ENCODE measurements around the gene RAD9B.

RAD9B gene

GRCh38 chr12:110528277-110528839 is 26.2 kb downstream of the RAD9B start:
- no peak for DNase-seq

GRCh38 chr12:110530511-110530910 is 28.4 kb downstream of the RAD9B start:
- no peak for DNase-seq

- no peak for DNase-seq
Measured at GRCh38 chr12:110531741-110532333, 29.7 kb downstream of the RAD9B start.

- DNase-seq: no peak
Measured at GRCh38 chr12:110532644-110533043, 30.5 kb downstream of the RAD9B start.

GRCh38 chr12:110533607-110534006 is 31.5 kb downstream of the RAD9B start:
- no peak for DNase-seq

- no peak for DNase-seq
Measured at GRCh38 chr12:110534811-110535210, 32.7 kb downstream of the RAD9B start.

- no peak for DNase-seq
Measured at GRCh38 chr12:110536834-110537604, 34.9 kb downstream of the RAD9B start.

- DNase-seq: no peak
Measured at GRCh38 chr12:110537605-110538409, 35.7 kb downstream of the RAD9B start.

- no peak for DNase-seq
Measured at GRCh38 chr12:110538869-110539622, 36.9 kb downstream of the RAD9B start.

- no peak for DNase-seq
Measured at GRCh38 chr12:110540048-110540447, 37.9 kb downstream of the RAD9B start.

GRCh38 chr12:110543252-110543959 is 41.3 kb downstream of the RAD9B start:
- DNase-seq: no peak

- DNase-seq: no peak
Measured at GRCh38 chr12:110543965-110544364, 41.8 kb downstream of the RAD9B start.

- peak; percentile 67 to 85 for DNase-seq
Measured at GRCh38 chr12:110545259-110545658, 43.1 kb downstream of the RAD9B start.

GRCh38 chr12:110545812-110546211 is 43.7 kb downstream of the RAD9B start:
- DNase-seq: no peak

GRCh38 chr12:110546339-110546738 is 44.2 kb downstream of the RAD9B start:
- peak in 1 of 2 donors; percentile 4 for DNase-seq

- no peak for DNase-seq
Measured at GRCh38 chr12:110547090-110547489, 45.0 kb downstream of the RAD9B start.

- no peak for DNase-seq
Measured at GRCh38 chr12:110548678-110549077, 46.5 kb downstream of the RAD9B start.

- DNase-seq: peak in 1 of 2 donors; percentile 7
Measured at GRCh38 chr12:110549716-110550115, 47.6 kb downstream of the RAD9B start.

- no peak for DNase-seq
Measured at GRCh38 chr12:110550981-110551380, 48.9 kb downstream of the RAD9B start.
